ENCODE data around the gene CBX1.
"Not testable (repeated sequence)": the region's sequence is repeated elsewhere in the genome, so short reads cannot be mapped to it uniquely, and the experiment has no call there.

The CBX1 gene

GRCh38 chr17:48071654-48072053, 29.6 kb downstream of the CBX1 start:
- no peak for DNase-seq

GRCh38 chr17:48070195-48070594, 31.1 kb downstream of the CBX1 start:
- no peak for DNase-seq

- DNase-seq: no peak
Measured at GRCh38 chr17:48068491-48068961, 32.8 kb downstream of the CBX1 start.

- not testable (repeated sequence) for DNase-seq
Measured at GRCh38 chr17:48067808-48068207, 33.5 kb downstream of the CBX1 start.

GRCh38 chr17:48067245-48067644, 34.0 kb downstream of the CBX1 start:
- no peak for DNase-seq

GRCh38 chr17:48066656-48067055, 34.6 kb downstream of the CBX1 start:
- DNase-seq: no peak

- no peak for DNase-seq
Measured at GRCh38 chr17:48066192-48066591, 35.1 kb downstream of the CBX1 start.

GRCh38 chr17:48064638-48065037, 36.6 kb downstream of the CBX1 start:
- DNase-seq: no peak

- DNase-seq: no peak
Measured at GRCh38 chr17:48062273-48062672, 39.0 kb downstream of the CBX1 start.

- DNase-seq: no peak
Measured at GRCh38 chr17:48060249-48060648, 41.0 kb downstream of the CBX1 start.

GRCh38 chr17:48059125-48059668, 42.1 kb downstream of the CBX1 start:
- no peak for DNase-seq

GRCh38 chr17:48058393-48059124, 42.7 kb downstream of the CBX1 start:
- no peak for DNase-seq

GRCh38 chr17:48057626-48058025, 43.7 kb downstream of the CBX1 start:
- no peak for DNase-seq

GRCh38 chr17:48056879-48057278, 44.4 kb downstream of the CBX1 start:
- no peak for DNase-seq

GRCh38 chr17:48056246-48056745, 45.0 kb downstream of the CBX1 start:
- DNase-seq: no peak

- no peak for DNase-seq
Measured at GRCh38 chr17:48055531-48056245, 45.6 kb downstream of the CBX1 start.

GRCh38 chr17:48054238-48055185, 46.8 kb downstream of the CBX1 start:
- DNase-seq: no peak

GRCh38 chr17:48053758-48054237, 47.5 kb downstream of the CBX1 start:
- DNase-seq: no peak

GRCh38 chr17:48052956-48053757, 48.1 kb downstream of the CBX1 start:
- DNase-seq: no peak

- DNase-seq: no peak
Measured at GRCh38 chr17:48051706-48052486, 49.4 kb downstream of the CBX1 start.

GRCh38 chr17:48051283-48051682, 50.0 kb downstream of the CBX1 start:
- DNase-seq: no peak
